ENCODE data around the gene KAT5.
"Not testable (repeated sequence)": the region's sequence is repeated elsewhere in the genome, so short reads cannot be mapped to it uniquely, and the experiment has no call there.

KAT5 gene

DNA sequence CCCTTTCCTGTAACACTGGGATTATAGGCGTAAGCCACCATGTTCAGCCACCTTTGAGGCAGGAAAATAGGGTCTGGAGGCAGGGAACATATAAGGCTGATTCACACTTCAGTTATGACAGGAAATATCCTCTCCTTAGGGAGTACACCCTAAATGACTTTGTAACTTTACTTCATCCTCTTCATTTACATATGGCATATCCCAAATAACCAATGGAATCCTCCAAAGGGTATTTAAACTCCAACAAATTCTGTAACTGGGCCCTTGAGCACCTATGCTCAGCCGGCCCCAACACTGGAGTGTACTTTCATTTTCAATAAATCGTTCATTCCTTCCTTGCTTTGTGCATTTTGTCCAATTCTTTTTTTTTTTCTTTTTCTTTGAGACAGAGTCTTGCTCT lies 1.6 kb upstream of the KAT5 start:
- no peak for DNase-seq

DNA sequence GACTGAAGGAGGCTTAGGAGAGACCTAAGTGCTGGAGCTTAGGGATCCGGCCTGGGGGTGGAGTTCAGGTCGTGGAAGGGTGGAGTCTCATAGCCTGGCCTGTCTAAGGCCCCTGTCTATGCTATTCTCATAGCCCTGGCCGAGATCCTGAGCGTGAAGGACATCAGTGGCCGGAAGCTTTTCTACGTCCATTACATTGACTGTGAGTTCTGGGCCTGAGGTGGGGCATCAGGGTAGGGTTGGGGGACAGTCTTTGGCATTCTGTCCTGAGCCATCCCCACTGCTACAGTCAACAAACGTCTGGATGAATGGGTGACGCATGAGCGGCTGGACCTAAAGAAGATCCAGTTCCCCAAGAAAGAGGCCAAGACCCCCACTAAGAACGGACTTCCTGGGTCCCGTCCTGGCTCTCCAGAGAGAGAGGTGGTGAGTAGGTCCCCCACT lies 603 bp downstream of the KAT5 start:
- DNase-seq = no peak

DNA sequence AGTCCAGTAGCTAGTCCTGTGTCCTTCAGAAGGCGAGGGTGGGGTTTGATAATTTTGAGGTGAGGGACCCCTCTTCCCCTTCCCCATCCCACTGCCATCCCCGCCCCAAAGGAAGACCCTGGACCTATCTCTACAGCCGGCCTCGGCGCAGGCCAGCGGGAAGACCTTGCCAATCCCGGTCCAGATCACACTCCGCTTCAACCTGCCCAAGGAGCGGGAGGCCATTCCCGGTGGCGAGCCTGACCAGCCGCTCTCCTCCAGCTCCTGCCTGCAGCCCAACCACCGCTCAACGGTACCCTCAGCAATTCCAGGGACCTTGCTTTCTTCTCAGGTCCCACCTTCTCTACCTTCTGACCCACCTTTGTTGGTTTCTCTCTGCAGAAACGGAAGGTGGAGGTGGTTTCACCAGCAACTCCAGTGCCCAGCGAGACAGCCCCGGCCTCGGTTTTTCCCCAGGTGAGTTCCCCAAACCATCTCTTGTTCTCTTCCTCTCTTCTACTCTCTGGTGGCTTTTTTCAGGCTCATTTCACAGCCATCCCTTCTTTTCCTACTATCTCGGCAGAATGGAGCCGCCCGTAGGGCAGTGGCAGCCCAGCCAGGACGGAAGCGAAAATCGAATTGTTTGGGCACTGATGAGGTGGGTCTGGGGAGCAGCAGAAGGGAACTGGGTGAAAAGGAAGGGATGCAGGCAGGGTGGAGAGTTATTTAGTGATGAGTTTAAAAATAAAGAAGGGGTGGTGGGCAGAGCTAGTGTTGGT lies 1.3 kb downstream of the KAT5 start:
- no peak for DNase-seq

DNA sequence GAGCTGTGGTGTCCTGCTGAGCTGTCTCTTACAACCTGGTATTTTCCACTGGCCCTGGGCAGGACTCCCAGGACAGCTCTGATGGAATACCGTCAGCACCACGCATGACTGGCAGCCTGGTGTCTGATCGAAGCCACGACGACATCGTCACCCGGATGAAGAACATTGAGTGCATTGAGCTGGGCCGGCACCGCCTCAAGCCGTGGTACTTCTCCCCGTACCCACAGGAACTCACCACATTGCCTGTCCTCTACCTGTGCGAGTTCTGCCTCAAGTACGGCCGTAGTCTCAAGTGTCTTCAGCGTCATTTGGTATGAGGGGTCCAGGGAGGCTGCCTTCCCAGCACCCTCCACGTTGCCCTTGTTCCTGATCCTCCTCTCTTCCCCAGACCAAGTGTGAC lies 2.4 kb downstream of the KAT5 start:
- no peak for DNase-seq

- no peak for DNase-seq
Measured at GRCh38 chr11:65716302-65716701, 4.2 kb downstream of the KAT5 start.

DNA sequence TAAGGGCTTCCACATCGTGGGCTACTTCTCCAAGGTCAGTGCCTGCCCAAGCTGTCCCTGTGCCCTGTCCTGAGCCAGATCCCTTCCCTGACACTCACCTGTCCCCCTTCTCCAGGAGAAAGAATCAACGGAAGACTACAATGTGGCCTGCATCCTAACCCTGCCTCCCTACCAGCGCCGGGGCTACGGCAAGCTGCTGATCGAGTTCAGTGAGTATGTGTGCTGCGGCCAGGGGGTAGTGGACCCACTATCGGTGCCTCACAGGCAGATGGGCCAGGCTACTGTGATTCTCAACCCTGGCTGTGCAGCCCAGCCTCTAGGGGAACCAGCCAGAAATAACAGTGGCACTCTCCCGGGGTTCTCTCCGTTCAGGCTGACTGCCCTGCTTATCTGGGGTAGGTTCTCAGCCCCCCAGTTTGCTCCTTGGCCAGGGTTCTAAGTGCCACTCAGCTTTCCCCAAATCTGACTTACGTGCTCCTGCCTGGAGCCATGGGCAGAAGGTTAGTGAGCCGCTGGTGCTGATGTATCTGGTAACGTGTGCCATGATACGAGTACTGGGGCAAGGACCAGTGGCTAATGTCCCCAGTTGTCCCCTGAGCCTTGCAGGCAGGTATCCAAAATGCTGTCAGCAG lies 4.8 kb downstream of the KAT5 start:
- no peak for DNase-seq

DNA sequence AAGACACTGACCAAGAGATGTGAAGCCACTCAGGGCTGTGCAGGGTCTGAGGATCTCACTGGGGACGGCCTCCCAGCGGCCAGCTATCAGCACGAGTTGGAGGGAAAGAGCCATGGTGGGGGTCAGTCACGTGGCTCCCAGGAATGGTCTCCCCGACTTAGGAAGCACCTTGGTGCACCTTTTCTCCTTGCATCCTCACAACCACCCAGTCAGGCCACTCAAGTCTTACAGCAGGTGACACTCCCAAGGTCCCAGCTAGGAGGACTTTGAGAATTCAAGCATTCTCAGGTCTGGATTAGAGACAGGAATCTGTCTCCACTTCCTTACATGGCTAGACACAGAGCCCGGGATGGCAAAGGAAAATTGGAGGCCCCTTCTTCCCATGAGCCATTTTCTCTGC lies 5.9 kb downstream of the KAT5 start:
- DNase-seq = no peak

- DNase-seq = no peak
Measured at GRCh38 chr11:65718531-65718930, 6.5 kb downstream of the KAT5 start.

DNA sequence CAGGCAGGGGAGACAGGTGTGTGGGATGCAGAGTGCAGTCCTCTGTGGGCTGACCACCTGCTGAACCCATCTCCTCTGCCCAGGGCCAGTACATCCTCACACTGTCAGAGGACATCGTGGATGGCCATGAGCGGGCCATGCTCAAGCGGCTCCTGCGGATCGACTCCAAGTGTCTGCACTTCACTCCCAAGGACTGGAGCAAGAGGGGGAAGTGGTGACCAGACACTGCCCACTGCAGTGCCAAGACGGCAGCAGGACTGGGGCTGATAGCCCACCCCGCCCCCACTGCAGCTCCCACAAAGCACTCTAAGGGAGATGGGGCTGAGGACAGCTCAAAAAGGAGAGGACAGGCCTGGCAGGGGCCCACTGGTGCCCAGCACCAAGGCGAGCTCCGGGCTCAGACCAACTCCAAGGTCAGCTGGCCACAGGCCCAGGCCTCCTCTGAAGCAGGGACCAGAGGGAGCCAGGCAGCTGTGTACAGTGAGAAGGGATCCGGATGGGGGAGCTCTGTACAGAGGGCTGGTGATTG lies 7.0 kb downstream of the KAT5 start:
- no peak for DNase-seq

DNA sequence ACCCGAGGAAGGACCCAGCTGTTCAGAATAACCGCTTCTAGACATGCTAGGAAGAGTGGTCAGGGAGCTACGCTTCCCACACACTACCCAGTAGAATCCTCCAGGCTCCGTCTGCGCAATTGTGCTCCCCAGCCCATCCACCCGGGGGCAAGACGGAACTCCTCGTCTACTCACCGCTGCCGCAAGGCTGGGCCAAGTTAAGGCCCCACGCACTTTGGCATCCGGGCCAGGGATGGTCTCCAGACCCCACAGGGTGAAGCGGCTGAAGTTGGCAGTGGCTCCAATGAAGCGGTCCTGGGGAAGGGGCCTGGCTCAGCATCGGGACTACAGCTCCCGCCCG lies 7.8 kb downstream of the KAT5 start:
- no peak for DNase-seq

DNA sequence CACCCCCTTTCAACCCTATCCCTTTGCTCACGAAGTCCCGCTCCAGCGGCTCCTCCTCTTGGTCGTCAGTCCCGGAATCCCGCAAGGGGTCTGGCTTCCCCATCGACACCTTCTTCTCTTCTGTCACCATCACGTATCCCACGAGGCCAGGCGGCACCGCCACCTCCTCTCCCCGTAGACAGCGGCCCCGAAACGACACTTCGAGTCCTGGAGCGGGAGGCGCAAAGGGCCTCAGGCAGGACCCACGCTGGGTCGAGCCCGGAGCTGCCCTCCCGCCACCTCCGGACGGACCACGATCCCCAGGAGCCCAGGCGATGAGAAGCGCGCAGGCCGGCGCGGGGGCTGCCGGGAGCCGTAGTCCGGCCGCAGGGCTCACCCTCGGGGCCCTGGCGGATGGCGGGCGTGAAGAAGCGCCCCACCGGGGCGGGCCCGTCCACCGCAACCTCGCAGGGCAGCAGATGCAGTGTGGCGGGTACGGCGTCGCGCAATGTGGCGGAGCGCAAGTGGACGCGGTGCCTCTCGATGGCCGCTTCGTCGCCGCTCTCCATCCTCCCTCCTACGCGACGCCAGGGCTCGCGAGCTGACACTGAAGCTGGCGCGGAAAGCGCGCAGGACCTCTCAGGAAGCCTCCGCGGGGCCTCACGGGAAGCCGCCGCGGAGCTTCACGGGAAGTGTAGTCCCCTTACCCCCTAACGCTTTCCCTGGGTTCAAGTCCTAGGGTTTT lies 8.3 kb downstream of the KAT5 start, which contains the start of gene RNASEH2C:
RNASEH2C (minus strand) TSS at position 588 of the 724 bp plus-strand sequence; CDS start at position 548, 40 bp downstream.
- DNase-seq = peak; percentile 59 to 86 (median 76)

DNA sequence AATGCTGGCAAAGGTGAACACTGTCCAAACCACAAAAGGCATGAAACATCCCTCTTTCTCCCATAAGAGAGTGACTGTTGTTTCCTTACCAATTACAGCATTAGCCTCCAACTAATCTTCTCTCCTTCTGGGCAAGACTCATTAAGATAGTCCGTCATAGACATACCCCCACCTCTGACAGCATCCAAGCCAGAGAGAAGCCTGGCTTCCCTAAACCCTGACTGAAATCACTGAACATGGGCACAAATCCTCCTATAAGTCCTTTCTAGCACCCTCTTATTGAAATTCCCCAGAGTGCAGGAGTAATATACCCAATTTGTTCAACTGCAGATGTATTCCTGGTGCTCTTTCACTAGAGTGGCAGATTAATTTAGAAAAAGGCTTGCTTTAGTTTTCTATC lies 10.2 kb downstream of the KAT5 start:
- no peak for DNase-seq

GRCh38 chr11:65726660-65727059 lies 14.6 kb downstream of the KAT5 start:
- no peak for DNase-seq

DNA sequence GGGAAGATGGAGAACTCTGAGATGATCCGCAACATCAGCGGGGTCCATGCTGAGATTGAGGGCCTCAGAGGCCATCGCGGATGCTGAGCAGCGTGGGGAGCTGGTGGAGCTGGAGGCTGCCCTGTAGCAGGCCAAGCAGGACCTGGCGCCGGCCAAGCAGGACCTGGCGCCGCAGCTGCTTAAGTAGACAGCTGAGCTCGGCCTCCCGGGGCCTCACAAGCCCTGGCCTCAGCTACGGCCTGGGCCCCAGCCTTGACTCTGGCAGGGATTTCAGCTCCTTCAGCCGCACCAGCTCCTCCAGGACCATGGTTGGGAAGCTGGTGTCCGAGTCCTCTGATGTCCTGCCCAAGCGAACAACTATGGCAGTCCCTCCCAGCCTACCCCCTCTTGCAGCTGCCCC lies 15.8 kb downstream of the KAT5 start:
- no peak for DNase-seq

GRCh38 chr11:65730461-65730860 lies 18.4 kb downstream of the KAT5 start:
- no peak for DNase-seq

DNA sequence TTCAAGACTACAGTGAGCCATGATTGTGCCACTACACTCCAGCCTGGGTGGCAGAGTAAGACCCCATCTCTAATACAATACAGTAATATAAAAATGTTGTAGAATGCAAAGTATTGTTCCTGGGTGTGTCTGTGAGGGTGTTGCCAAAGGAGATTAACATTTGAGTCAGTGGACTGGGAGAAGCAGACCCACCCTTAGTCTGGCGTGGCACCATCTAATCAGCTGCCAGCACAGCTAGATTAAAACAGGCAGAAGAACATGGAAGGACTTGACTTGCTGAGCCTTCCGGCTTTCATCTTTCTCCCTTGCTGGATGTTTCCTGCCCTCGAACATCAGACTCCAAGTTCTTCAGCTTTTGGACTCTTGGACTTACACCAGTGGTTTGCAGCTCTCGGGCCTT lies 23.1 kb downstream of the KAT5 start:
- not testable (repeated sequence) for DNase-seq

- DNase-seq = no peak
Measured at GRCh38 chr11:65736810-65737209, 24.8 kb downstream of the KAT5 start.

DNA sequence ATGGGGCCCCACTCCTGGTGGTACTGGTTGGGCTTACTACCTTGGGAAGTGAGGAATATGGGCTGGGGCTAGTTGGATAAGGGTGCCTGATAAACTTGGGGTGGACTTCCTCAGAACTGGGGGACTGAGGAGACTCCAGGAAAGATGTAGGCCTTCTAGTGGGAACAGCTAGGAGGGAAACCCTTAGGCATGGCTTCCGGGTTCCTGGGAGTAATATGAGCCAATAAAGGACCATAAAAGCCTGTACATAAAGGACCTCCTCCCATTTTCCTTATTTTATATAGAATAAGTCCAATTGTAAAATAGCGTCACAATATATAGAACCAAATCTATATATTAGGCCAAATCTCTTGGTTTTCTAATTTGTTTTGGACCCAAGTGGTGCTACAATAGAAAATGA lies 27.0 kb downstream of the KAT5 start:
- no peak for DNase-seq

DNA sequence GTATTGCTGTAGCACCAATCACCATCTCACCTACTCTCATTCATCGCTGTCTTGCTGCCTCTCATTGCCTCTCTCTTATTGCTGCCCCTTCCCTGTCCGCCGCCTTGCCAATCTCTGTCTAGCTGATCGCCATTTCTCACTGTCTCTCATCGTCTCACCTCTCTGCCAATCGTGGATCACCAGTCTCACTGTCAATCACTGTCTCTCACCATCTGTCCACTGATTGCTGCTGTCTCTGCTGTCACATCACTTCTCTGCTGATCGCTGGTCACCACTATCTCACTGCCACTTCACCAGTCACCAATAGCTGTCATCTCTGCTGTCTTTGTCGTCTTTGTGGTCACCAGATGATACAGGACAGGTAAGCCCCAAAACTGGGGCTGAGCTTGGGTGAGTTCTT lies 29.1 kb downstream of the KAT5 start:
- DNase-seq = no peak

DNA sequence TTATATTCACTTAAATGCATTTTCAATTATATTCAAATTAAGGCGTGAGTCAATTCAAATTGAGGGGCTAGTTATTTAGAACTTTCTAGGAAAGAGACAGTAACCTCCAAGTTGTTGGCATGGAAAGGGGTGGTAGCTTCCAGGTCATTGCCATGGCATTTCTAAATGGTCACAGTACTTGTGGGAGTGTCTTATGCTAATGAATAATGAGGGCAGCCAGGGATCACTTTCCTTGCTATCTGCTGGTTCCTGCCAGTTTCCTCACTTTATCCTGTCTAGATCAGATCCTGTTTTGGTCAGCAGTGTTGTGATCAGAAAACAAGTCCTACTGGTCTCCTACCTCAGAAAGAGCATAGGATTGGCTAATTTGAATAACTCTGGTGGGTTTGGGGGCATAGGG lies 30.3 kb downstream of the KAT5 start:
- no peak for DNase-seq

DNA sequence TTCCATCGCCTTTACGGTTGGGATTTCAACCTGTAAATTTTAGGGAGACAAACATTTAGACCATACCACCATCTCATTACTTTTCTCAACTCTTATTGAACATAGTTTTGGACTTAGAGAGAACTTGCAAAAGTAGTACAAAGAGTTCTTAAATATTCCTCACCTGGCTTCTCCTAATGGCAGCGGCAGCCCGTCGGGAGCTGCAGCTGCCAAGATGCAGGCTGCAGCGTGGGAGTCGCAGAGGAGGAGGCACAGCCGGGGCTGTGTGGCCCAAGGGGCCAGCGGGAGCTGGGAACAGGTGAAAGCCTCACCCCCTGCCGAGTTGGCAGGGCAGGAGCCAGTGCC lies 31.6 kb downstream of the KAT5 start:
- no peak for DNase-seq

GRCh38 chr11:65744026-65744698 lies 32.1 kb downstream of the KAT5 start:
- no peak for DNase-seq

GRCh38 chr11:65744699-65745042 lies 32.6 kb downstream of the KAT5 start:
- DNase-seq = no peak

DNA sequence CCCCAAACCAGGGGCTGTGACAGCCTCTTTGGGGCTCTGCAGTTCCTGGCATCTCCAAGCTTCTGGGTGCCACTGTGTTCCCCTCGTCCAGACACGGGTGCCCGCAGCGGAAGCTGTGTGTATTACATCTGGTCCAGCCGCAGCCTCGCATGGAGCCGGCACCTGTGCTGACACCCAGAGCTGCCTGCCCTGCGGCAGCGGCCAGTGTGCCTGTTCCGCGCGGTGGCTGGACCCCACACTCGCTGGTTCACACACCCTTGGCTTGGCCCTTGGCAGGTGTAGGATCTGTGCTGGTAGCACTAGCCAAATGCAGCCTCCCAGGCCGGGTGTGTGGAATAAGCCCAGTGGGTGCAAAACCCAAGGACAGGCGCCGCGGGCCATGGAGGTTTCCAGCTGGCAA lies 33.0 kb downstream of the KAT5 start:
- no peak for DNase-seq
